ENCODE results near the gene VAV2. TPM values are rescaled to one million over a fixed set of nuclear protein-coding genes. Genes with fewer than 3 reads are reported as not detected.

The VAV2 gene
- polyA plus RNA-seq, 1 of the 3 experiments (the other 2 are of a cell fraction): 14.9 TPM

- no peaks in the 10 kb centered on the region for H3K36me3 ChIP-seq (replicated peaks in 1 of 2; ENCODE audit: control insufficient read depth in 1 of 2, insufficient read depth in 2 of 2, low read length in 1 of 2)
- no peaks in the 10 kb centered on the region for H4K20me1 ChIP-seq (ENCODE audit: insufficient read depth)
- WGBS (ENCODE audit: low lambda C conversion rate): 91% methylated on average over 4 of the region's 4 CpGs
- ChIA-PET CTCF (interaction anchor here (1.0 to 8.7 kb wide), 3 partner anchors 8 to 262 kb away, joined by 3 to 52 read pairs (median 7); no protein-coding TSS in a partner anchor), POLR2A (interaction anchor here (0.7 kb wide), 1 partner anchor 85 kb away, joined by 3 read pairs; no protein-coding TSS in a partner anchor)
- peak; percentile 42 for DNase-seq
- H3K4me3 ChIP-seq (ENCODE audit: low read depth in 2 of 2, low read length in 1 of 2): no peak overlapping the region
- no peaks in the 10 kb centered on the region for H3K9me2 ChIP-seq
- H3K9me3 ChIP-seq: no peaks in the 10 kb centered on the region
- no peak overlapping the region for H2AFZ ChIP-seq (ENCODE audit: low read depth)
- peaks cover 2 to 18% of the 10 kb centered on the region in 2 experiments; a peak in 1 of 4 replicates for H3K4me1 ChIP-seq (ENCODE audit: control insufficient read depth in 1 of 2, insufficient read depth in 2 of 2, low read depth in 1 of 2, low read length in 1 of 2)
- no peak overlapping the region for H3K27ac ChIP-seq (ENCODE audit: low read depth in 2 of 2, low read length in 1 of 2)
- TF ChIP-seq YY1 (IDR thresholded peaks at IDR 0.05; ENCODE audit: low read depth): no peak
- TF ChIP-seq MEF2A (IDR thresholded peaks at IDR 0.05; ENCODE audit: borderline replicate concordance, low read depth): no peak
- no peak for TF ChIP-seq GATA2 (CRISPR knock-in tag; IDR thresholded peaks at IDR 0.05)
- TF ChIP-seq SIN3A (IDR thresholded peaks at IDR 0.05; ENCODE audit: borderline replicate concordance, low read depth, low read length): no peak
- no peaks in the 10 kb centered on the region for H3F3A ChIP-seq (replicated peaks; ENCODE audit: insufficient read depth)
- H3K4me2 ChIP-seq: no peak overlapping the region
- H3K79me2 ChIP-seq (ENCODE audit: insufficient read depth): no peaks in the 10 kb centered on the region
- H3K9ac ChIP-seq: no peak overlapping the region
- no peaks in the 10 kb centered on the region for H3K27me3 ChIP-seq (ENCODE audit: insufficient read depth)
Observed at GRCh38 chr9:133733421-133733795, 258.7 kb downstream of the VAV2 start.

DNA sequence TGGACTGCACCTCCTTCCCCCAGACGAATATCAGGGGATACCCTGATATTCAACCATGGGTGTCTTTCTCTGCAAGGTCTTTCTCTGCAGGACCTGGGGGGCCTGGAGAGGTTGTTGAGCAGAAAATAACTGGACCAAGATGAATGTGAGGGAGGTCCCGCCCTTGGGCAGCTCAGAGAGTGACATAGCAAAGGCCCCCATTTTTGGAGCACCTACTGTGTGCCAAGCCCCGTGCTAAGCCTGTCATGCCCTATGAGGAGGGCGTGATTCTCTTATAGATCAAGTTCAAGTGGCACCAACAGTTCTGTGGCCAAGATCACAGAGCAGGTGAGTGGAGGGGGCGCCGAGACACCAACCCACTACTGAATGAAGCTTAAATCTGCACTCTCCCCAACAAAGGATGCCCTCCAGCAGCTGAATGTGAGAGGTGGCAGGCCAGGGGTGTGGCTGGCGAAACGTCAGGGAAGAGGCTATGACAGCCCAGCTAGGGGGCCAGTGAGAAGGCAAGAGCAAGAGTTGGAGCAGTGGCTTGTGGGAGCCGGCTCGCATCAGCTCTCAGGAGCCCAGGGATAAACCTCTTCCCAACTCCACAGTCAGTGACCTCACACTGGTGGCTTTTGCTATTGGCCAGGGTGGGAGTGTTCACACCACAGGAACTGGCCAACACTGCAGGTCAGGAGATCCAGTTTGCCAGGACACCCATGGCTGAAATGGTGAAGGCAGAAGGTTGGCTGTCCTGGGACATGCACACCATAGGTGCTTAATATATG, 259.3 kb downstream of the VAV2 start:
- no peaks in the 10 kb centered on the region for H3K9me2 ChIP-seq
- H3K4me1 ChIP-seq (ENCODE audit: control insufficient read depth in 1 of 2, insufficient read depth in 2 of 2, low read depth in 1 of 2, low read length in 1 of 2): peaks cover 0 to 13% of the 10 kb centered on the region in 2 experiments; a peak in 1 of 4 replicates
- no peak overlapping the region for H3K9ac ChIP-seq
- no peak for DNase-seq
- H3K36me3 ChIP-seq (replicated peaks in 1 of 2; ENCODE audit: control insufficient read depth in 1 of 2, insufficient read depth in 2 of 2, low read length in 1 of 2): no peaks in the 10 kb centered on the region
- POLR2A ChIA-PET: interaction anchor here (0.7 kb wide), 1 partner anchor 85 kb away, joined by 3 read pairs; no protein-coding TSS in a partner anchor
- WGBS (ENCODE audit: low lambda C conversion rate): 69% methylated on average over 8 of the region's 10 CpGs
- H3K4me2 ChIP-seq: no peak overlapping the region
- CTCF ChIA-PET: interaction anchor here (1.0 to 8.7 kb wide), 3 partner anchors 8 to 262 kb away, joined by 3 to 52 read pairs (median 7); no protein-coding TSS in a partner anchor
- no peaks in the 10 kb centered on the region for H3K9me3 ChIP-seq
- no peaks in the 10 kb centered on the region for H4K20me1 ChIP-seq (ENCODE audit: insufficient read depth)
- no peak overlapping the region for H3K27ac ChIP-seq (ENCODE audit: low read depth in 2 of 2, low read length in 1 of 2)
- no peaks in the 10 kb centered on the region for H3K27me3 ChIP-seq (ENCODE audit: insufficient read depth)
- no peaks in the 10 kb centered on the region for H3F3A ChIP-seq (replicated peaks; ENCODE audit: insufficient read depth)
- no peaks in the 10 kb centered on the region for H3K79me2 ChIP-seq (ENCODE audit: insufficient read depth)
- TF ChIP-seq GABPA (IDR thresholded peaks at IDR 0.05; ENCODE audit: low read depth) (no peak), NFIC (IDR thresholded peaks at IDR 0.05; ENCODE audit: borderline replicate concordance) (no peak), RXRA (IDR thresholded peaks at IDR 0.05; ENCODE audit: borderline replicate concordance, low read depth) (no peak), GATA2 (CRISPR knock-in tag; IDR thresholded peaks at IDR 0.05) (no peak), TAF1 (IDR thresholded peaks at IDR 0.05; ENCODE audit: borderline replicate concordance, low read depth, low read length) (no peak), SIN3A (IDR thresholded peaks at IDR 0.05; ENCODE audit: borderline replicate concordance, low read depth, low read length) (no peak), IRF3 (IDR thresholded peaks at IDR 0.05; ENCODE audit: low read depth, low read length) (no peak), ELF1 (IDR thresholded peaks at IDR 0.05) (no peak)
- TF ChIP-seq, protein P1, sequence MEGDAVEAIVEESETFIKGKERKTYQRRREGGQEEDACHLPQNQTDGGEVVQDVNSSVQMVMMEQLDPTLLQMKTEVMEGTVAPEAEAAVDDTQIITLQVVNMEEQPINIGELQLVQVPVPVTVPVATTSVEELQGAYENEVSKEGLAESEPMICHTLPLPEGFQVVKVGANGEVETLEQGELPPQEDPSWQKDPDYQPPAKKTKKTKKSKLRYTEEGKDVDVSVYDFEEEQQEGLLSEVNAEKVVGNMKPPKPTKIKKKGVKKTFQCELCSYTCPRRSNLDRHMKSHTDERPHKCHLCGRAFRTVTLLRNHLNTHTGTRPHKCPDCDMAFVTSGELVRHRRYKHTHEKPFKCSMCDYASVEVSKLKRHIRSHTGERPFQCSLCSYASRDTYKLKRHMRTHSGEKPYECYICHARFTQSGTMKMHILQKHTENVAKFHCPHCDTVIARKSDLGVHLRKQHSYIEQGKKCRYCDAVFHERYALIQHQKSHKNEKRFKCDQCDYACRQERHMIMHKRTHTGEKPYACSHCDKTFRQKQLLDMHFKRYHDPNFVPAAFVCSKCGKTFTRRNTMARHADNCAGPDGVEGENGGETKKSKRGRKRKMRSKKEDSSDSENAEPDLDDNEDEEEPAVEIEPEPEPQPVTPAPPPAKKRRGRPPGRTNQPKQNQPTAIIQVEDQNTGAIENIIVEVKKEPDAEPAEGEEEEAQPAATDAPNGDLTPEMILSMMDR (IDR thresholded peaks at IDR 0.05): no peak
- TF ChIP-seq, protein P2, sequence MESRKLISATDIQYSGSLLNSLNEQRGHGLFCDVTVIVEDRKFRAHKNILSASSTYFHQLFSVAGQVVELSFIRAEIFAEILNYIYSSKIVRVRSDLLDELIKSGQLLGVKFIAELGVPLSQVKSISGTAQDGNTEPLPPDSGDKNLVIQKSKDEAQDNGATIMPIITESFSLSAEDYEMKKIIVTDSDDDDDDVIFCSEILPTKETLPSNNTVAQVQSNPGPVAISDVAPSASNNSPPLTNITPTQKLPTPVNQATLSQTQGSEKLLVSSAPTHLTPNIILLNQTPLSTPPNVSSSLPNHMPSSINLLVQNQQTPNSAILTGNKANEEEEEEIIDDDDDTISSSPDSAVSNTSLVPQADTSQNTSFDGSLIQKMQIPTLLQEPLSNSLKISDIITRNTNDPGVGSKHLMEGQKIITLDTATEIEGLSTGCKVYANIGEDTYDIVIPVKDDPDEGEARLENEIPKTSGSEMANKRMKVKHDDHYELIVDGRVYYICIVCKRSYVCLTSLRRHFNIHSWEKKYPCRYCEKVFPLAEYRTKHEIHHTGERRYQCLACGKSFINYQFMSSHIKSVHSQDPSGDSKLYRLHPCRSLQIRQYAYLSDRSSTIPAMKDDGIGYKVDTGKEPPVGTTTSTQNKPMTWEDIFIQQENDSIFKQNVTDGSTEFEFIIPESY (IDR thresholded peaks at IDR 0.05; ENCODE audit: borderline replicate concordance, low read depth): no peak
- no peak overlapping the region for H2AFZ ChIP-seq (ENCODE audit: low read depth)
- no peak overlapping the region for H3K4me3 ChIP-seq (ENCODE audit: low read depth in 2 of 2, low read length in 1 of 2)

All from SK-N-SH (cell line).